H1 (cell line): ENCODE measurements around the gene C5. TPM values are rescaled to one million over a fixed set of nuclear protein-coding genes. Genes with fewer than 3 reads are reported as not detected.

ENCODE experiments used
- CTCF ChIP-seq, 3 experiments: IDR thresholded peaks; 1 replicate in 2 of 3; 2 replicates in 1 of 3; pipeline versions ENCODE4 v1.5.1 to v1.6.1; 2011; ENCODE audit warnings: low read length in 3 of 3, mild to moderate bottlenecking in 3 of 3, inconsistent platforms in 2 of 3, low read depth in 1 of 3, moderate library complexity in 1 of 3; ENCODE audit not compliant: insufficient read depth in 1 of 3; ENCODE audit errors: control extremely low read depth in 1 of 3
- SP1 ChIP-seq: IDR thresholded peaks from 2 replicates; pipeline ENCODE4 v1.6.1; 2011; ENCODE audit warnings: low read depth, low read length
- TAF1 ChIP-seq: IDR thresholded peaks from 2 replicates; pipeline ENCODE4 v1.6.1; 2011; ENCODE audit warnings: mild to moderate bottlenecking, low read depth, low read length
- polyA plus RNA-seq, 7 experiments: library from polyadenylated mRNA; depleted of rRNA in 3 of 7; stranded (reverse) in 5 of 7; unstranded in 2 of 7; fragments of >200 nt in 5 of 7; fragments of 200-250 nt in 2 of 7; gene quantifications; 1 replicate in 5 of 7; 2 replicates in 1 of 7; 4 replicates in 1 of 7; pipeline versions ENCODE4 v1.2.1 to v1.2.3, GENCODE V29; 2011 to 2013; ENCODE audit warnings: missing spikeins in 2 of 7, mixed read lengths in 2 of 7
- total RNA-seq: library from RNA; stranded (reverse); fragmentation: NEBNext Ultra II Directional; extraction: Animal tissue kit (Norgen Biotek cat#: 25700); gene quantifications from 2 replicates; pipeline ENCODE4 v1.2.1, GENCODE V29; 2021
- TF ChIP-seq, protein P1 (sequence below): fragments of 300-600 bp; sonication (generic); IDR thresholded peaks from 2 replicates; pipeline ENCODE4 v1.7.1; 2012; ENCODE audit warnings: low read length, moderate library complexity, mild to moderate bottlenecking, inconsistent platforms; ENCODE audit not compliant: insufficient replicate concordance
- TF ChIP-seq, protein P2 (sequence below): IDR thresholded peaks from 2 replicates; pipeline ENCODE4 v1.6.1; 2012; ENCODE audit warnings: inconsistent platforms

C5 gene
- total and polyA plus RNA-seq, 2 of the 8 experiments (the other 6 are each of a cell fraction or from before 2014, with no cell fraction given), result 0.24 to 0.35 TPM

DNA sequence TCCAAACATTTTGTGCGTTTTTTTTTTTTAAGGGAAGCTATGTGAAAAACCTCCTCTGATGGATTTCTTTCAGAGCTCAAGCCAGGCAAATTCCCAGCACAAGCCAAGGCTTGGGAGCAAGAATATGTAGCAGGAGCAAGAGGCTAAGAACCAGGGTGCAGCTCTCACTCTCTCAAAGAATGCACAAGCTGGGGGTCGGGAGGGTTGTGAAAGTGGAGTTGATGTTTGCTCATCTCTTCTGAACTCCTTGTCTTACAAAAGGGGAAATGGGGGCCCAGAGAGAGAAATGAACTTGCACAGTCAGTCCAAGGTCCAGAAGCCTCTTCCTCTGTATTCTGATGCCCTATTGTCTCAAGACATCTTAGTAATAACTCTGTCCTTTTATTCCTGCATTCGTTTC is 115.8 kb downstream of the C5 start (continued):
- TF ChIP-seq, protein P1, sequence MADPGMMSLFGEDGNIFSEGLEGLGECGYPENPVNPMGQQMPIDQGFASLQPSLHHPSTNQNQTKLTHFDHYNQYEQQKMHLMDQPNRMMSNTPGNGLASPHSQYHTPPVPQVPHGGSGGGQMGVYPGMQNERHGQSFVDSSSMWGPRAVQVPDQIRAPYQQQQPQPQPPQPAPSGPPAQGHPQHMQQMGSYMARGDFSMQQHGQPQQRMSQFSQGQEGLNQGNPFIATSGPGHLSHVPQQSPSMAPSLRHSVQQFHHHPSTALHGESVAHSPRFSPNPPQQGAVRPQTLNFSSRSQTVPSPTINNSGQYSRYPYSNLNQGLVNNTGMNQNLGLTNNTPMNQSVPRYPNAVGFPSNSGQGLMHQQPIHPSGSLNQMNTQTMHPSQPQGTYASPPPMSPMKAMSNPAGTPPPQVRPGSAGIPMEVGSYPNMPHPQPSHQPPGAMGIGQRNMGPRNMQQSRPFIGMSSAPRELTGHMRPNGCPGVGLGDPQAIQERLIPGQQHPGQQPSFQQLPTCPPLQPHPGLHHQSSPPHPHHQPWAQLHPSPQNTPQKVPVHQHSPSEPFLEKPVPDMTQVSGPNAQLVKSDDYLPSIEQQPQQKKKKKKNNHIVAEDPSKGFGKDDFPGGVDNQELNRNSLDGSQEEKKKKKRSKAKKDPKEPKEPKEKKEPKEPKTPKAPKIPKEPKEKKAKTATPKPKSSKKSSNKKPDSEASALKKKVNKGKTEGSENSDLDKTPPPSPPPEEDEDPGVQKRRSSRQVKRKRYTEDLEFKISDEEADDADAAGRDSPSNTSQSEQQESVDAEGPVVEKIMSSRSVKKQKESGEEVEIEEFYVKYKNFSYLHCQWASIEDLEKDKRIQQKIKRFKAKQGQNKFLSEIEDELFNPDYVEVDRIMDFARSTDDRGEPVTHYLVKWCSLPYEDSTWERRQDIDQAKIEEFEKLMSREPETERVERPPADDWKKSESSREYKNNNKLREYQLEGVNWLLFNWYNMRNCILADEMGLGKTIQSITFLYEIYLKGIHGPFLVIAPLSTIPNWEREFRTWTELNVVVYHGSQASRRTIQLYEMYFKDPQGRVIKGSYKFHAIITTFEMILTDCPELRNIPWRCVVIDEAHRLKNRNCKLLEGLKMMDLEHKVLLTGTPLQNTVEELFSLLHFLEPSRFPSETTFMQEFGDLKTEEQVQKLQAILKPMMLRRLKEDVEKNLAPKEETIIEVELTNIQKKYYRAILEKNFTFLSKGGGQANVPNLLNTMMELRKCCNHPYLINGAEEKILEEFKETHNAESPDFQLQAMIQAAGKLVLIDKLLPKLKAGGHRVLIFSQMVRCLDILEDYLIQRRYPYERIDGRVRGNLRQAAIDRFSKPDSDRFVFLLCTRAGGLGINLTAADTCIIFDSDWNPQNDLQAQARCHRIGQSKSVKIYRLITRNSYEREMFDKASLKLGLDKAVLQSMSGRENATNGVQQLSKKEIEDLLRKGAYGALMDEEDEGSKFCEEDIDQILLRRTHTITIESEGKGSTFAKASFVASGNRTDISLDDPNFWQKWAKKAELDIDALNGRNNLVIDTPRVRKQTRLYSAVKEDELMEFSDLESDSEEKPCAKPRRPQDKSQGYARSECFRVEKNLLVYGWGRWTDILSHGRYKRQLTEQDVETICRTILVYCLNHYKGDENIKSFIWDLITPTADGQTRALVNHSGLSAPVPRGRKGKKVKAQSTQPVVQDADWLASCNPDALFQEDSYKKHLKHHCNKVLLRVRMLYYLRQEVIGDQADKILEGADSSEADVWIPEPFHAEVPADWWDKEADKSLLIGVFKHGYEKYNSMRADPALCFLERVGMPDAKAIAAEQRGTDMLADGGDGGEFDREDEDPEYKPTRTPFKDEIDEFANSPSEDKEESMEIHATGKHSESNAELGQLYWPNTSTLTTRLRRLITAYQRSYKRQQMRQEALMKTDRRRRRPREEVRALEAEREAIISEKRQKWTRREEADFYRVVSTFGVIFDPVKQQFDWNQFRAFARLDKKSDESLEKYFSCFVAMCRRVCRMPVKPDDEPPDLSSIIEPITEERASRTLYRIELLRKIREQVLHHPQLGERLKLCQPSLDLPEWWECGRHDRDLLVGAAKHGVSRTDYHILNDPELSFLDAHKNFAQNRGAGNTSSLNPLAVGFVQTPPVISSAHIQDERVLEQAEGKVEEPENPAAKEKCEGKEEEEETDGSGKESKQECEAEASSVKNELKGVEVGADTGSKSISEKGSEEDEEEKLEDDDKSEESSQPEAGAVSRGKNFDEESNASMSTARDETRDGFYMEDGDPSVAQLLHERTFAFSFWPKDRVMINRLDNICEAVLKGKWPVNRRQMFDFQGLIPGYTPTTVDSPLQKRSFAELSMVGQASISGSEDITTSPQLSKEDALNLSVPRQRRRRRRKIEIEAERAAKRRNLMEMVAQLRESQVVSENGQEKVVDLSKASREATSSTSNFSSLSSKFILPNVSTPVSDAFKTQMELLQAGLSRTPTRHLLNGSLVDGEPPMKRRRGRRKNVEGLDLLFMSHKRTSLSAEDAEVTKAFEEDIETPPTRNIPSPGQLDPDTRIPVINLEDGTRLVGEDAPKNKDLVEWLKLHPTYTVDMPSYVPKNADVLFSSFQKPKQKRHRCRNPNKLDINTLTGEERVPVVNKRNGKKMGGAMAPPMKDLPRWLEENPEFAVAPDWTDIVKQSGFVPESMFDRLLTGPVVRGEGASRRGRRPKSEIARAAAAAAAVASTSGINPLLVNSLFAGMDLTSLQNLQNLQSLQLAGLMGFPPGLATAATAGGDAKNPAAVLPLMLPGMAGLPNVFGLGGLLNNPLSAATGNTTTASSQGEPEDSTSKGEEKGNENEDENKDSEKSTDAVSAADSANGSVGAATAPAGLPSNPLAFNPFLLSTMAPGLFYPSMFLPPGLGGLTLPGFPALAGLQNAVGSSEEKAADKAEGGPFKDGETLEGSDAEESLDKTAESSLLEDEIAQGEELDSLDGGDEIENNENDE, result no peak
- no peak for TF ChIP-seq TAF1
- TF ChIP-seq, protein P2, sequence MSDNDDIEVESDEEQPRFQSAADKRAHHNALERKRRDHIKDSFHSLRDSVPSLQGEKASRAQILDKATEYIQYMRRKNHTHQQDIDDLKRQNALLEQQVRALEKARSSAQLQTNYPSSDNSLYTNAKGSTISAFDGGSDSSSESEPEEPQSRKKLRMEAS, result no peak
- TF ChIP-seq SP1, result no peak
- no peak for TF ChIP-seq CTCF (IDR thresholded peaks at IDR 0.05; ENCODE audit: control extremely low read depth in 1 of 3, insufficient read depth in 1 of 3, low read depth in 1 of 3, low read length in 3 of 3)
- TF ChIP-seq, all 59 proteins: peak for 0
